ENCODE results near the gene IMMP2L. TPM values are rescaled to one million over a fixed set of nuclear protein-coding genes. Genes with fewer than 3 reads are reported as not detected.

IMMP2L gene
- total RNA-seq, 1 experiment from 2014 or later: 8.8 TPM

- Histone ChIP-seq H3K27ac (ENCODE audit: low read length) (no peak overlapping the region), H3K4me1 (ENCODE audit: control insufficient read depth, insufficient read depth, low read length) (no peaks in the 10 kb centered on the region), H3K4me3 (ENCODE audit: low read depth in 2 of 2, low read length in 2 of 2) (no peak overlapping the region), H3K36me3 (ENCODE audit: control insufficient read depth, insufficient read depth, low read length) (no peaks in the 10 kb centered on the region), H3K27me3 (ENCODE audit: control insufficient read depth, insufficient read depth, low read length) (no peaks in the 10 kb centered on the region), H3K9me3 (ENCODE audit: control insufficient read depth, insufficient read depth, low read depth, low read length) (0 out of 2 replicates have a peak, but pooled peaks cover 4% of the 10 kb centered on the region)
- TF ChIP-seq TCF7L2 (IDR thresholded peaks at IDR 0.05; ENCODE audit: low read depth, low read length) (no peak), CTCF (IDR thresholded peaks at IDR 0.05) (no peak), REST (IDR thresholded peaks at IDR 0.05; ENCODE audit: insufficient read depth in 1 of 2, low read depth in 2 of 2, low read length in 1 of 2) (no peak), SIN3A (IDR thresholded peaks at IDR 0.05; ENCODE audit: borderline replicate concordance, insufficient read depth, low read depth, low read length) (no peak), POLR2AphosphoS5 (IDR thresholded peaks at IDR 0.05; ENCODE audit: low read depth, low read length) (no peak)
- CTCF ChIA-PET: no interaction called here
- intact Hi-C loops (cut with micrococcal nuclease; ENCODE audit: unreplicated experiment): no loop called here
- no peak for DNase-seq (ENCODE audit: low read depth, low spot score)
- POLR2A ChIA-PET: no interaction called here
- no TSS peak for BruUV-seq (replicated peaks)
- no peak for ATAC-seq
- in situ Hi-C loops (cut with HindIII; ENCODE audit: low pct_unique_long_range_greater_than_20kb, low sequenced_read_pairs): no loop called here
Observed at GRCh38 chr7:110885474-110885873, 676.8 kb downstream of the IMMP2L start.

GRCh38 chr7:110881721-110882120 is 680.6 kb downstream of the IMMP2L start:
- POLR2A ChIA-PET: no interaction called here
- Histone ChIP-seq H3K4me1 (ENCODE audit: control insufficient read depth, insufficient read depth, low read length) (no peaks in the 10 kb centered on the region), H3K9me3 (ENCODE audit: control insufficient read depth, insufficient read depth, low read depth, low read length) (0 out of 2 replicates have a peak, but pooled peaks cover 4% of the 10 kb centered on the region), H3K27me3 (ENCODE audit: control insufficient read depth, insufficient read depth, low read length) (no peaks in the 10 kb centered on the region), H3K27ac (ENCODE audit: low read length) (no peak overlapping the region), H3K36me3 (ENCODE audit: control insufficient read depth, insufficient read depth, low read length) (no peaks in the 10 kb centered on the region), H3K4me3 (ENCODE audit: low read depth in 2 of 2, low read length in 2 of 2) (no peak overlapping the region)
- in situ Hi-C loops (cut with HindIII; ENCODE audit: low pct_unique_long_range_greater_than_20kb, low sequenced_read_pairs) (no loop called here), intact Hi-C loops (cut with micrococcal nuclease; ENCODE audit: unreplicated experiment) (no loop called here)
- no peak for DNase-seq (ENCODE audit: low read depth, low spot score)
- TF ChIP-seq CTCF (IDR thresholded peaks at IDR 0.05): no peak
- TF ChIP-seq POLR2AphosphoS5 (IDR thresholded peaks at IDR 0.05; ENCODE audit: low read depth, low read length): no peak
- TF ChIP-seq SIN3A (IDR thresholded peaks at IDR 0.05; ENCODE audit: borderline replicate concordance, insufficient read depth, low read depth, low read length): no peak
- no peak for TF ChIP-seq REST (IDR thresholded peaks at IDR 0.05; ENCODE audit: insufficient read depth in 1 of 2, low read depth in 2 of 2, low read length in 1 of 2)
- TF ChIP-seq TCF7L2 (IDR thresholded peaks at IDR 0.05; ENCODE audit: low read depth, low read length): no peak
- ATAC-seq: no peak
- BruUV-seq (replicated peaks): no TSS peak
- CTCF ChIA-PET: no interaction called here
